Activated naive CD8-positive, alpha-beta T cell treated with anti-CD3 and anti-CD28 coated beads, Interleukin-2, amount 50 U/mL, for 16 hours (primary cell): ENCODE measurements around the gene DPP7.
A peak's percentile ranks its signal among the peaks of the same experiment; 100 is the strongest.
"Not testable (repeated sequence)": the region's sequence is repeated elsewhere in the genome, so short reads cannot be mapped to it uniquely, and the experiment has no call there.

Experiments used
- DNase-seq: peaks from one replicate; pipeline ENCODE4 v3.0.0-alpha.2; 2020; ENCODE audit warnings: low read depth, low spot score

Gene DPP7

DNA sequence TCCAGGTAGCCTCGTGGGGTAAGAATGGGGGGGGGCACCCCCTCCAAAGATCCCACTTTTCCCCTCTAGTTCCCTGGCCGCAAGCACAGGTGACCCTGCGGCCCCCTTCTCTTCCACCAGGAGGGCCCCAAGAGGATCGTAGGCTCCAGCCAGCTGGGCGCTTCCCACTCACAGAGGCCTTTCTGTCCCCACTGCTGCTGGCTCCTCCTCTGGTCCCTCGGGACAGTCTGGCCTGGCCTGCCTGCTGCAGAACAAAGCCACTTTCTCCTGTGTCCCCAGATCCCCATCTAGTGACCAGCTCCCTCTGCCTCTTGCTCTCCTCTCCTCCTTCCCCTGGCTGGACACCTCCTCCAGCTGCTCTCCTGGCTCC lies 43.6 kb downstream of the DPP7 start:
- no peak for DNase-seq

DNA sequence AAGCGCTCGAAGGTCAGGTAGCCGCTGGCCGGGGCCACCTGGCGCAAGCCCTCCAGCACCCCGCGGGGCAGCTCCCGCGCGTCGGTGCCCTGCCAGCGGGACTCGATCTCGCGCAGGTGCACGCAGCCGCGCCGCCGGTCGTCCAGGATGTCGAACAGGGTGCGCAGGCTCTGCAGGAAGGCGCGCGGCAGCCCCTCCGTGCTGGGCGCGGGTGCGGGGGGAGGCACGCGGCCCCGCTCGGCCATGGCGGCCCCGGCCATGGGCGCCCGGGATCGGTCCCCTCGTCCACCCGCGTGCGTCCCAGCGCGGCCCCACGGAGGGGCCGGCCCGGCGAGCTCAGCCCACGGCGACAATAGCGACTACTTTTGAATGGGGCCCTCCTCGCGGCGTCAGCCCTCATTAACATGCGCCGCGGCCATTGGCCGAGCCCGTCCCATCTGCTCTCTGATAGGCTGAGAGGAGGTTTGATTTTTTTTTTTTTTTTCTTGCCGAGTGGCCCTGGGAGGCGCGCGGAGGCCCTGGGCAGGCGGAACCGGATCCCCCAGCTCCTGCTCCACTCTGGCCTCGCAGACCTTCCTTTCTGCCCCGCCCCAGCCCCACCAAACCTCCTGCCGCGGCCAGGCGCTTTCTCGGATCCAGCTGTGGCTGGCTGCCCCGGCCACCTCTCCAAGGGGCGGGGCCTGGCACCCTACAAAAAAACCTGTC lies 44.2 kb downstream of the DPP7 start, which contains the start of gene SAPCD2:
TSS of gene SAPCD2 (minus strand) at position 357 of the 705 bp plus-strand sequence. CDS start at position 260, 97 bp downstream.
- peak; percentile 64 for DNase-seq

DNA sequence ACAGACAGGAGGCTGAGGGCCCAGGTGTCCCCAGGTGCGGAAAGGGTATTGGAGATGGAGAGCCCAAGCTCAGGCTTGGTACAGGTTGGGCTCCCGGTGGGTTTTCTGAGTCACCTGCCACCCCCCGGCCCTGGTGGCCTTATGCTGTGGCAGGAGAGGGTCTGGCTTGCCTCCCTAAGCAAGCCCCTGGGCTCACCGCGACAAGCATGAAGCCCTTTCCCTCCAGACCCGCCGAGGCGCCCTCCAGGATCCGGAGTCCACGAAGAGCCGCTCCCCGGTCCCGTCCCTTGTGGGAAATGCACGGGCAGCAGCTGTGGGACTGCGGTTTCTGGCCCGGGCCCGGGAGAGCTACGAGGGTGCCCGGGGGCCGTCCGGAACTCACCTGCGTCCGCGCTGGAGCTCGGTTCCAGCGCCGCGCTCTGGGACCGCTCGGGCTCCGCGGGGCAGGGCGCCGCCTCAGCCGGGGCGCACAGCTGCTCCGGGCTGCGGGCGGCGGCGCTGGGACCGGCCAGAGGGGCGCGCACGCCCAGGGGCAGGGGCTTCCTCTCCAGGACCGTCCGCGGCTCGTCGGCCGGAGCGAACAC lies 44.9 kb downstream of the DPP7 start:
- no peak for DNase-seq

DNA sequence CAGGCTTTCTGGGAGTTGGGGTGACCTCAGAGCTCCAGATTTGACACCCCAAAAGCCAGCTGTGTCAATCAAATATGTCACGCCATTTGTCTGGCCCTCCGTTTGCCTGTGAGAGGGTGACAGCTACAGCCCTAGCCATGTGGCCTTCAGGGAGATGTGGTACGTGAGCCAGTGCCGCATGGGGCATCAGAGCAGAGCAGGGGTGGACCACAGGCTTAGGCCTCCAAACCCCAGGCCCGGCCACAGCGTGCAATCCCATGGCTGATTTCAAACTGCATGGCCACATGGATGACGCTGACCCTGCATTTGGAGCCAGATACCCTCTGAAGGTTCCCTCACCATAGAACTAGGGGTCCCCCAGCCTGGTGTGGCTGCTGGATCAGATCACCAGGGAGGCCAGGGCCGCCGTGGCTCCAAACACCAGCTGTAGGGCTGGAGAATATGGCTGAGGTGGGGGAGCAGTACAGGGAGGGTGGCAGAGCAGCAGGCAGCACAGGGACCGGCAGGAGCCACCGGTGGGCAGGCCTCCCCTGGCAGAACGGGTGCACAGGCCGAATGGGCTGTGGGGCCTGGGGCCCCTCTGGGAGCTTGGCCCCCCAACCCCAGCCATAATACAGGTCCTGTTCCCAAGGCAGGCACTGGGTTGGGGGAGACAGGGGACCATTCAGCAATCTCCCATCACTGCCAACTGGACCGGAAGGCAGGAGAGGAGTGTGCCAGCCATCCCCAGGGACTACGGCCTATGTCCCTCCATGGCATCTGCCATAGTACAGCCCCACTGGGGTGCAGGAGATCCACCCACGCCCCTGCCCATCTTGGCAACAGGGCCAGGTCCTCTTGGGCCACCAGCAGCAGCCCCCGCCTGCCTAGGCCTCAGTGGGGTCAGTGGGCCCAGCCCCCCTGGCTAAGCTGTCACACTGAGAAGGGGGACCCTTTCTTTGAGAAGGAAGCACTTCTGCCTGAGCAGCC lies 45.7 kb downstream of the DPP7 start:
- DNase-seq, result no peak

DNA sequence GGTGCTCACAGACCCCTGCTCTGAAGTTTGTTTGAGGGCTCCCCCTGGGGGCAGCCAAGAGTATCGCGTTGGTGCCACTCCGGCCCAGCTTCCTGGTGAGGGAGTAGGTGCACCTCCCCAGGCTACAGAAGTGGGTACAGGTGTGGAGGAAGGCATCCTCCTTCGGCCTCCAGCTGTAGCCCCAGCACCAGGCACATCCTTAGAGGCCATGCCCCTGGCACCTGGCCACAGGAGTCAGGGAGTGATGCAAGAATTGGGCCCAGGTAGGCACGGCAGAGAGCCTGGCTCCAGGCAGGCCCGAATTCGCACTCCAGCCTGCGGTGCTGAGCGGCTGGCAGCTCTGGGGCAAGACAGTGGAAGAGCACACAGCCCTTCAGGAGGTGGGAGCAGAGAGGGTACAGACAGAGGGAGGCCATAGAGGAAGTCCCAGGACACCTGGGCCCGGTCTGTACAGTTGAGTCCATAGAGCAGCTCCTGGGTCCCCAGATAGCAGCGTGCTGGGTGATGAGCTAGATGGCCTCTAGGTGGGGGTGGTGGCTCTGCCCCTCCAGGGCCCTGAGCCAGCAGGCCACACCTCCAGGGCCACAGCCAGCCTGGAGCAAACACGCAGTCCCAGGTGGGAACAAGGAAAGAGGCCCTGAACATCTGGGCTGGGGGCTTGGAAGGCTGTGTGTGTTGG lies 46.5 kb downstream of the DPP7 start:
- peak; percentile 75 for DNase-seq

DNA sequence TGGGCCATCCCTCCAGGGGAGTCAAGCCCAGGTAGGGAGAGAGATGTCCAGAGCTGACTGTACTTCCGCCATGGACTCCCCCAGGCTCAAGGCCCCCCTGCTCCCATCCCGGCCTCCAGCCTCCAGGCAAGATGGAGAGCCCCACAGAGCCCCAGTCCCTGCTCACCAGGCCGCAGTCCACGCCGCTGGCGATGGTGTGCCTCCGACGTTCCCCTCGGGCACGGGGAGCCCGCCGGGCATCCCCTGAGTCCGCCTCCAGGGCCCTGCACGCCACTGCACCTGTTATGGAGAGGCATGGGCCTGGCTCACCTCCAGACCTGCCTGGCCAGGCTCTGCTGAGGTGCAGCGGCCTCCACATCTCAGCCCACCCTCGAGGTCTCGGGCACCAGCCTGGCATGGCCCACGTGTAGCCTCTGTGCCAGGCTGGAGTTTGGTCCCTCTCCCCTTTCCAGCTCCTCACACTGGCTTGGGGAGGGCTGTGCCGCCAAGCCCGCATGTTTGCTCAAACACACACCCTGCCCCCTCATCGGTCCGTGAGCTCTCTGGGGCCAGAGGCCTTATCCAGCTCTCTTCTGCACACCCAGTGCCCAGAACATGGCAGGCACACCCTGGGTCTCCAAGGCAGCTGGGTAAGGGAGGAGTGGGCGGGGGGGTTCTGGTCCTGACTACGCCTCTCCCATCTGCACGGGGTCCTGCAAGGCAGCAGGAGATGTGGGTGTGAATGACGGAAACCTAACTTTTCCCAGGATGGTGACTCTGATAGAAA lies 48.3 kb downstream of the DPP7 start:
- DNase-seq, result no peak

DNA sequence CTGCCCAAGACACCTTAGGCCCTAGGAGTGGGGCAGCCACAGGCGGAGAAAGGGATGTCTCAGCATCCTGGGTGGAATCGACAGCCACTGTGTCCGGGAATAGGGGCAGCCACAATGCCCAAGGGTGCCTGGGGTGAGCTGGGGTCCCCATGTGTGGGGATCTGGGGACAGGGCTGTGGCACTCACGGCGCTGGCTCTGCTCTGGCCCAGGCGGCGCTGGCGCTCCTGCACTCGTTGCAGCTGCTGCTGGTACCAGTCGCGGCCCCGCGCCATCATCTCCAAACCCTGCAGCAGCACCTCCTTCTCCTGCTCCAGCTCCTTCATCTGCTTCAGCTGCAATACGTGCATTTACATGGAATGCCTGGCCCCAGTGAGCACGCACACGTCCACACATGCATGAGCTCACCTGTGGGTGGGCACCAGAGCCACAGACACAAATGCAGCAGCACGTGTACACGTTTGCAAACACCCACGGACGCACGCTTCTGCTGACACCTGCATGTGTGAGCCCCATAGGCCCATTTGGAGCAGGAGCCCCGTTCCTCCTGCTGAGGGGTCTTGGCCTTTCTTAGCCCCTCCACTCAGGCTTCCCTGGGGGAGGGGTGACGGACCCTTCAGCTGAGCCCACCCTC lies 49.1 kb downstream of the DPP7 start:
- DNase-seq, result no peak

DNA sequence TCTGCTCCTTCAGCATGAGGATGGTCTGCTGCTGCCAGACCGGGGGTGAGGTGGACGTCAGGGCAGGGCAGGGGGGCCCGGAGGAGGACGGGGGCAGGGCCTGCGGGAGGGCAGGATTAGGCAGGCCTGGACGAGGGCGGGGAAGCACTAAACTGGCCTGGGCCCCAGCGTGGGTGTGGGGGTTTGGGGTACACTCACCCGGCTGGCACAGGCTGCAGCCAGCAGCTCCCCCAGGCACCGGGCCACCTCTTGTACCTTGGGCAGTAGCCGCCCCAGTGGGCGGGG lies 49.7 kb downstream of the DPP7 start:
- no peak for DNase-seq

DNA sequence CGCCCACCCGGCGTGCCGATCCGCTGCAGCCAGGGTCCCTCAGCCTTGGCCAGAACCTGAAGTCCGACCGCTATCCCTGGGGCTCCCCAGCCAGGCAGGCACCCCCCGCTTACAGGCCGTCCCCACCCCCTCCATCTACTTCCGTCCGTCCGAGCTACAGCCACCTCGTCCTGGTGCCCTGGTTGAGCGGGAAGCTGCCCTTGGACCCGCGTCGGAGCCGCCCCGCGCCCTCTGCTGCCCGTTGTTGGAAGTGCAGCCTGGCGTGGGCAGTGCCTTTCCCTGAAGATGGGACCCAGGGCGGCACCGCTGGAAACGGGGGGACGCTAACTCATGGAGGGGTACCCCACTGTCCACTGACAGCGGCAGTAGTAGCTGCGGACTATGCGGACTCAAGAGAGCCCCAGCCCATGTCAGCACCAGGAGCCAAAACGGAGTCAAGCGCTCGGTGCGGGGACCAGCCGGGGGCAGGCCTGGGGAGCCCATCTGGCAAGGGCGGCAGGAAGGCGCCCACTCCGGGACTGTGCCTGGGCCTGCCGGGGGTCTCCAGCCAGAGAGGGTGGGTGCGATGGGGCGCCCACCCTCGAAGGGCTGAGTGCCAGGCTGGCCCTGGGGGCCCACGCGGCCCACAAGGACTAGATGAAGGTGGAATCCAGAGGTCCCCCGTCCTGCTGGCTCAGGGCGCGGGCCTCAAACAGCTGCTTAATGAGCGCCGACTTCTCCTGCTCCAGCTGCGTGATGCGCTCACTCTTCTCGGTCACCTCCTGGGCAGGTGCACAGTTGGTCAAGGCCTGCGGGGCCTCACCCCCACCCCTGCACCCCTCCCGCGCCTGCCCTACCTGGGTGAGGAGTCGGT lies 50.3 kb downstream of the DPP7 start:
- DNase-seq, result no peak

DNA sequence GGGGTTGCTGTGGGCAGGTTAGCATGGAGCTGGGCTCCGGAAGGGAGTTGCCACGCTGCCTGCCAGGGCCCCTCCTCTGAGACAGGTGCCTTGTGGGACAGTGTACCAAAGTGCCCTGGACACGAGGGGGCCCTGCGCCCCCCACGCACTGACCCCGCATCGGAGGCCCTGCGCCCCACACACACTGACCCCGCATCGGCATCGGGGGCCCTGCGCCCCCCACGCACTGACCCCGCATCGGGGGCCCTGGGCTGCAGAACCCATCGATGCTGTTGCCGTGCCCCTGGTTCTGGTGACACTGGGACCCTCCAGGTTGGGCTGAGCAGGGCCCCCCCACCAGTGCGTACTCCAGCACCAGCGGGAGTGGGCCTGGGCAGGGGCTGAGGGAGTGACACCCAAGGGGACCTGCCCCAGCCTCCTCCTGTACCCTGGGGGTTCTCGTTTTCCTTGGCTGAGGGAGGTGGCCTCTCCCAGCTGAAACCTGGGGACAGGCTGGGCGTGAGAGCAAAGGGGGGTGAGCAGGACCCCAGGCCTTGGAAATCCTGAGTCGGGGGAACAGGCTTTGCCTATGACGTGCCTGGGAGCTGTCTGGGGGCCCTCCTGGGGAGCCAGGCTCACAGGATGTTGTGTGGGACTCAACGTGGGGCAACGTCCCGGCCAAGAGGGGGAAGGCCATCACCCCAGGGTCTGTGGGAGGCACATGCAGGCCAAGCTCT lies 51.1 kb downstream of the DPP7 start:
- DNase-seq, result no peak

DNA sequence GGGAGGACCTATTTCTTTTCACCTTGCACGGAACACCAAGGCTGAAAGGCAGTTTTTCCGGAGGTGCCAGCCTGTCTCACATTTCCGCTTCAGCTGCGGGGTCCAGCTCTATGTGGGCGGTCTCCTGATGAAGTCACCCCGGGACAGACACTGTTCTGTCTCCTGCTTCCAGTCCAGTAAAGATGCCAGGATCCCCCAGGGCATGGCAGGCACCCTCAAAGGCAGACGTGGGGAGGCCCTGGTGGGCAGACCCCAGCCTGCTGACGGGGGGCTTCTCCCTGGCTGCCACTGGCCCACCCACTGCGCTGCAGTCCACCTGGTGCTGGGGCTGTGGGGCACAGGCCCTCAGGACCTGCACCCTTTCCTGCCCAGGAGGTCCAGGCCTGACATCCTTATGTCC lies 51.7 kb downstream of the DPP7 start:
- not testable (repeated sequence) for DNase-seq

DNA sequence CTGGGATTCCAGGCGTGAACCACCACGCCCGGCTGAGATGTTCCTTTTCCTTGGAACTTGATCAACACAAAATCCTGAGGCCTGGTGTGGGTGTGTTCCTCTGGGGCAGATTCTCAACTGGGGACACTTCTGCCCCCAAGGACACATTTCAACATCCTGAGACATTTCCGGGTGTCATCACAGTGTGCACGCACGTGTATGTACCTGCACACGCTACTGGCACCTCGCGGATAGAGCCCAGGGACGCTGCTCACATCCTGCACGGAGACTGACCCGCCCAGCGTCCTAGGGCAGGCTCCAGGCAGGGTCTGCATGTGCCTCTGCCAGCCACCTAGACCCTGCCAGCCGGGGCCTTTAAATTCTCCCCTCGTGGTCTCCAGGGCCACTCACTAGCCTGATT lies 52.1 kb downstream of the DPP7 start:
- DNase-seq, result no peak
